ENCODE measurements around the gene HEXA.

The HEXA gene

DNA sequence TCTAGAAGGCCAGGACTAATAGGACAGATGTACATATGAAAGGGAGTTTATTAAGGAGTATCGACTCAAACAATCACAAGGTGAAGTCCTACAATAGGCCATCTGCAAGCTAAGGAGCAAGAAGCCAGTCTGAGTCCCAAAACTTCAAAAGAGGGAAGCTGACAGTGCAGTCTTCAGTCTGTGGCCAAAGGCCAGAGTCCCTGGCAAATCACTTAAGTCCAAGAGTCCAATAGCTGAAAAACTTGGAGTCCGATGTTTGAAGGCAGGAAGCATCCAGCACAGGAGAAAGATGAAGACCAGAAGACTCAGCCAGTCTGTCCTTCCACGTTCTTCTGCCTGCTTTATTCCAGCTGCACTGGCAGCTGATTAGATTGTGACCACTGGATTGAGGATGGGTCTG lies 44.8 kb downstream of the HEXA start:
- Histone ChIP-seq H3K36me3 (ENCODE audit: control insufficient read depth, insufficient read depth, low read length) (no peaks in the 10 kb centered on the region), H3K9me3 (ENCODE audit: control insufficient read depth, low read length) (no peaks in the 10 kb centered on the region), H3K4me1 (ENCODE audit: control insufficient read depth, insufficient read depth, low read length, poor library complexity, severe bottlenecking) (no peaks in the 10 kb centered on the region), H3K4me3 (ENCODE audit: extremely low read depth, insufficient read depth, low read length, poor library complexity, severe bottlenecking) (no peak overlapping the region), H3K27ac (ENCODE audit: low read depth, low read length, severe bottlenecking) (no peak overlapping the region)
- WGBS, 2 experiments (ENCODE audit: insufficient coverage in 2 of 2): 90 to 100% methylated on average over 2 to 3 of the region's 3 CpGs

DNA sequence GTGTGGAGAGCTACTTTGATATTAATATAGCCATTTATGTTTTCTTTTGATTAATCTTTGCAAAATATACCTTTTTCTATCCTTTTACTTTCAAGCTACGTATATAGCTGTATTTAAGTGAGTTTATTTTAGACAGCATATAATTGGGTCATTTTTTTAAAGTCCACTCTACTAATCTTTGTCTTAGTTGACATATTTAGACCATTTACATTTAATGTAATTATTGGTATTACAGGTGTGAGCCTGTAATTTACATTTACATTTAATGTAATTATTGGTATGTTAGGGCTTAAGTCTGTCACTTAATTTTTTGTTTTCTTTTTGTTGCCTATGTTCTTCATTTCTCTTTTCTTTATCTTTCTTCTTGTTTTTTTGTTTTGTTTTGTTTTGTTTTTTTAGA lies 52.1 kb downstream of the HEXA start:
- Histone ChIP-seq H3K4me1 (ENCODE audit: control insufficient read depth, insufficient read depth, low read length, poor library complexity, severe bottlenecking) (peaks cover 7% of the 10 kb centered on the region), H3K9me3 (ENCODE audit: control insufficient read depth, low read length) (no peaks in the 10 kb centered on the region), H3K36me3 (ENCODE audit: control insufficient read depth, insufficient read depth, low read length) (no peaks in the 10 kb centered on the region), H3K4me3 (ENCODE audit: extremely low read depth, insufficient read depth, low read length, poor library complexity, severe bottlenecking) (no peak overlapping the region), H3K27ac (ENCODE audit: low read depth, low read length, severe bottlenecking) (no peak overlapping the region)
- no CpG with 5 or more reads among the region's 1 CpG for WGBS, 2 experiments (ENCODE audit: insufficient coverage in 2 of 2)

DNA sequence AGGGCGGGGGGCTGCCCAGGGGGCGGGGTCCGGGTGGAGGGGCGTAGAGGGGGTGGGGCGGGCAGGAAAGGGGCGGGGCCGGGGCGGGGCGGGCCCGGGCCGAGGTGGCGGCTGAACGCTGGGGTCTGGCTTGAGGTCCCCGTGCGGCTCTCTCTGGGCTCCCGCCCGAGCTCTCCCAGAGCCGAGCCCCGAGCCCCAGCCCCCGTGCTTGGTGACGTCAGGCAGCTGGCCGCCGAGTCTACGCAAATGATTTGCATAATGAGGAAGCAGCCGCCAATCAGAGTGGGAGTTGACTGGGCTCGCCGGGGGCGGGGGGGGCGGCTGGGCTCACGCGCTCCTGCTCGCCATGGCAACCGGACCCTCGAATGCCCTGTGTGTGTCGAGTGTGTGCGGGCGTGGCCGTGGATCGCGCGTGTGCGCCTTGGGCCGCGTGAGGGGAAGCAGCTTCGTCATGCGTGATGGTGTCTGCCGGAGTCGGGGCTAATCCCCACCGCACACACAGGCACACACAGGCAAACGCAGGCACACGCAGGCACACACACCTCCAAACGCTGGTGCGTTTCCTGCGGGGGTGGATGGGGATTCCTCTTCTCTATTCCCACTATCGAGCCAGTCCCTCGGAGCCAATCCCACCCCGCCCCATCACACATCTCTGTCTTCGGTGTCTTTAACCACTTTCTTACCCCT lies 55.7 kb downstream of the HEXA start, which contains the start of gene CELF6:
Gene CELF6 (minus strand): TSS at position 173 of the 687 bp plus-strand sequence. CDS start 283 bp downstream, outside the sequence.
- Histone ChIP-seq H3K36me3 (ENCODE audit: control insufficient read depth, insufficient read depth, low read length) (no peaks in the 10 kb centered on the region), H3K9me3 (ENCODE audit: control insufficient read depth, low read length) (no peaks in the 10 kb centered on the region), H3K4me1 (ENCODE audit: control insufficient read depth, insufficient read depth, low read length, poor library complexity, severe bottlenecking) (peaks cover 7% of the 10 kb centered on the region), H3K4me3 (ENCODE audit: extremely low read depth, insufficient read depth, low read length, poor library complexity, severe bottlenecking) (peak within 1 kb of the TSS; percentile 45), H3K27ac (ENCODE audit: low read depth, low read length, severe bottlenecking) (peak within 1 kb of the TSS; percentile 45)
- 0 to 1% methylated on average over 14 to 33 of the region's 58 CpGs for WGBS, 2 experiments (ENCODE audit: insufficient coverage in 2 of 2)

DNA sequence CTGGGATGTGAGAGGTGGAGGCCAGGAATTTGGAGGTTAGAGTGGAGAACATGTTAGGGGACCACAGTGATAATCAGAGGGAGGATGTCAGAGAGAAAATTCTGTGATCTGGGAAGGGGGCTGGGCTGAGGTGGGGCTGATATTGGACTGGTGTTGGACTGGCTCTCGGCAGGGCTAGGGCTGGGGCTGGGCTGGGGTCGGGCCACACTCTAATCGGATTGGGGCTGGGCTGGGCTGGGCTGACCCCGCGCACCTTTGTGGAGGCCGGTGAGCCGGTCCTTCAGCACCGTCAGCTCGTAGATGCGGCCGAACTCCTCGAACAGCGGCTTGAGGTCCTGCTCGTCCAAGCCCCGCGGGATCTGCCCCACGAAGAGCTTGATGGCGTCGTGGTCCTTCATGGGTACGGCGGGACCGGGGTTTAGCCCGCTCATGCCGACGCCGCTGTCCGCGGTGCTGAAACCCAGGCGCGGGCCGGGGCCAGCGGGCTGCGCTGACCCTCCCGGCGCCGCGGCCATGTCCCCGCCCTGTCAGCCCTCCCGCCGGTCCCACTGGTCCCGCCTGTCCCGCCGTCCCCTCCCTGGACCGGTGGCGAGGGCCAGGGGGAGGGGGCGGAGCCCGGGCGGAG lies 56.3 kb downstream of the HEXA start:
- 7 to 21% methylated on average over 15 to 37 of the region's 48 CpGs for WGBS, 2 experiments (ENCODE audit: insufficient coverage in 2 of 2)
- Histone ChIP-seq H3K9me3 (ENCODE audit: control insufficient read depth, low read length) (no peaks in the 10 kb centered on the region), H3K4me1 (ENCODE audit: control insufficient read depth, insufficient read depth, low read length, poor library complexity, severe bottlenecking) (peaks cover 7% of the 10 kb centered on the region), H3K4me3 (ENCODE audit: extremely low read depth, insufficient read depth, low read length, poor library complexity, severe bottlenecking) (peak overlapping the region; percentile 45), H3K27ac (ENCODE audit: low read depth, low read length, severe bottlenecking) (no peak overlapping the region), H3K36me3 (ENCODE audit: control insufficient read depth, insufficient read depth, low read length) (no peaks in the 10 kb centered on the region)

DNA sequence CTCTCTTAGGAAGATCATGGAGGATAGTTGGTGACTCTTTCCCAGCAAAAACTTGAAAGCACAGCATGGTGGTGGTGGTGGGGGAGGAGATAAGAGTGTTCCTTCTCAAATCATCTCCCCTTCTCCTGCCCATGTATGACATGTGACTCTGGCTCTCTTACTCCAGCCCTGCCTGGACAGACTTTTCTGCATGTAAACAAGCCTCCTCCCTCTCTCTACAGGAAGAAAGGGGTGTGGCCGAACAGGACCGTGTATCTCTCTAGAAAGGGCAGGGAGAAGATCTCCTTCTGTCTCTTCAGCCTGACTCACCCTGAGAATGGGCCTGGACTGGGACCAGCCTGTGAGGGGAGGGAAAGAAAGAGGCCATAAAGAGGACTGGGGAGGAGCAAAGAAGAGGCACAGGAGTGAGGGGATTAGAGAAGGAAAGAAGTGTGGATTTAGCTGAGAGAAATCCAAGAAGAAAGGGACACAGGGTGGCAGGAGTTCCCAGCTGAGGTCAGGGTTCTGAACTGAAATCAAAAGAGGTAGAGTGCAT lies 57.3 kb downstream of the HEXA start:
- no peaks in the 10 kb centered on the region for H3K9me3 ChIP-seq (ENCODE audit: control insufficient read depth, low read length)
- peaks cover 7% of the 10 kb centered on the region for H3K4me1 ChIP-seq (ENCODE audit: control insufficient read depth, insufficient read depth, low read length, poor library complexity, severe bottlenecking)
- 43% methylated on average over 1 of the region's 2 CpGs; no CpG with 5 or more reads in 1 of the 2 experiments for WGBS, 2 experiments (ENCODE audit: insufficient coverage in 2 of 2)
- H3K27ac ChIP-seq (ENCODE audit: low read depth, low read length, severe bottlenecking): no peak overlapping the region
- H3K4me3 ChIP-seq (ENCODE audit: extremely low read depth, insufficient read depth, low read length, poor library complexity, severe bottlenecking): no peak overlapping the region
- H3K36me3 ChIP-seq (ENCODE audit: control insufficient read depth, insufficient read depth, low read length): no peaks in the 10 kb centered on the region

DNA sequence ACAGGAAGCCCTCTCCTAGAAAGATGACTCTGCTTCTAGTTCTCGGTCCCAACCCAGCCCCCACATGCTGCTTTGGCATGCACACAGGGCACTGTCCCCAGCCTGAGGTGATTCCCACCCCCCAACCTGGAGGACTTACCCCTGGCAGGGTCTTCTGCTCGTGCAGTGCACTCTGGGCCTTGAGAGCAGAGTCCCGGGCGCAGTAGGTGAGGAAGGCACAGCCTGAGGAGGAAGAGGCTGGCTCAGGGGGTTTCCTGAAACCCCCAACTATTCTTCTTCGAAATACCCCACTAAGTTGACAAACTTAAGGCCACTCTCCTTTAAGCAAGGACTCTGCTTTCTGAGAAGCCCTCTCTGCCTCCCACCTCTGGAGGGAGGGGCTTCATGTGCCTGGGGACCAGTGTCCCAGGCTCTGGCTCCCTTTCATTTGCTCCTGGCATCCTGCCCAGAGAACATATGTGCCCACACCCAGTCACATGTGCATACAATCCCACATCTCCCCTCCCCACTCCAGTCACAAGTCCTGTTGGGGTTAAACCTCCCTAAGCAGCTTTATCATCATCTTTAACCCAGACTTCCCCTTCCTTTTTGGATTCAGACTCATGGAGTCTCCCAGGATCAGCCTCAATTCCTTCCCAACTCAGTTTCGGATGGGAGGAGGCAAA lies 60.0 kb downstream of the HEXA start:
- H3K36me3 ChIP-seq (ENCODE audit: control insufficient read depth, insufficient read depth, low read length): no peaks in the 10 kb centered on the region
- 57 to 74% methylated on average over 1 to 2 of the region's 6 CpGs for WGBS, 2 experiments (ENCODE audit: insufficient coverage in 2 of 2)
- peaks cover 5% of the 10 kb centered on the region for H3K4me1 ChIP-seq (ENCODE audit: control insufficient read depth, insufficient read depth, low read length, poor library complexity, severe bottlenecking)
- no peak overlapping the region for H3K27ac ChIP-seq (ENCODE audit: low read depth, low read length, severe bottlenecking)
- no peak overlapping the region for H3K4me3 ChIP-seq (ENCODE audit: extremely low read depth, insufficient read depth, low read length, poor library complexity, severe bottlenecking)
- no peaks in the 10 kb centered on the region for H3K9me3 ChIP-seq (ENCODE audit: control insufficient read depth, low read length)

DNA sequence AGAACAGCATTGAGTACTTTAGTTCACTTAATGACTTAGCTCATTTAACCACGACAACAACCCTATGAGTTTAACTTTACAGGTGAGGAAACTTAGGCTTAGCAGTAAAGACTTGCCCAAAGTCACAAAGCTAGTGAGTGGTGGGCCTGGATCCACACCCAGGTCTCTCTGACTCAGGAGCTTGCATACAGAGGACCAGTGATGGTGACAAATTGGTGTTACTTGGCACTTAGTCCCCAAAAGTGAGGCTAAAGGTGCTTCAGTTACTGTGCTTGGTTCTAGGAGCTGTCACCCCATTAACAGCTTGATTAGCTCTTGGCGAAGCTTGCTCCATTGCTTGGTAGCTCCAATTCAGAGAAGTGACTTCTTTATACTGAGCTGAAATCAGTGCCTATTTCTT lies 61.9 kb downstream of the HEXA start:
- no peaks in the 10 kb centered on the region for H3K36me3 ChIP-seq (ENCODE audit: control insufficient read depth, insufficient read depth, low read length)
- 100% methylated on average over 2 of the region's 2 CpGs; no CpG with 5 or more reads in 1 of the 2 experiments for WGBS, 2 experiments (ENCODE audit: insufficient coverage in 2 of 2)

DNA sequence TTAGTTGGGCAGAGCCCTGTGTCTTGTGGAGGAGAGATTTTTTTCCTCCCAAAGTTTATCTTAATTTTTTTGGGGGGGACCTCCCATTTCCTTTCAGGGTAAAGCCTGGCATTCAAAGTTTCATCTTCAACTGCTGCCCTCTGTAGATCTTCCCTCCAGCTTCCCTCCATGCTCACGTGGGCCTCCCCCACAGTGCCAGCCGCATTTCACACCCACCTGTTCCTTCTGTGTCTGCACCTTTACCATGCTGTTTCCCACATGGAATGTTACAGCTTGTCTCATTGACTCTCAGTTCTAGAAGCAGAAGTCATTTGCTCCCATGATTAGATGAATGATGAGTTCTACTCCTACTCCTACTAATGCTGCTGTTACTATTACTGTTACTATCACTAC lies 62.4 kb downstream of the HEXA start:
- H3K36me3 ChIP-seq (ENCODE audit: control insufficient read depth, insufficient read depth, low read length): no peaks in the 10 kb centered on the region
- H3K4me3 ChIP-seq (ENCODE audit: extremely low read depth, insufficient read depth, low read length, poor library complexity, severe bottlenecking): no peak overlapping the region
- H3K27ac ChIP-seq (ENCODE audit: low read depth, low read length, severe bottlenecking): no peak overlapping the region
- 58 to 100% methylated on average over 2 of the region's 2 CpGs for WGBS, 2 experiments (ENCODE audit: insufficient coverage in 2 of 2)
- no peaks in the 10 kb centered on the region for H3K4me1 ChIP-seq (ENCODE audit: control insufficient read depth, insufficient read depth, low read length, poor library complexity, severe bottlenecking)
- H3K9me3 ChIP-seq (ENCODE audit: control insufficient read depth, low read length): no peaks in the 10 kb centered on the region

More for the DNA sequence above, 61.9 kb downstream of the HEXA start:
- no peaks in the 10 kb centered on the region for H3K9me3 ChIP-seq (ENCODE audit: control insufficient read depth, low read length)
- H3K4me3 ChIP-seq (ENCODE audit: extremely low read depth, insufficient read depth, low read length, poor library complexity, severe bottlenecking): no peak overlapping the region
- H3K4me1 ChIP-seq (ENCODE audit: control insufficient read depth, insufficient read depth, low read length, poor library complexity, severe bottlenecking): no peaks in the 10 kb centered on the region
- no peak overlapping the region for H3K27ac ChIP-seq (ENCODE audit: low read depth, low read length, severe bottlenecking)

DNA sequence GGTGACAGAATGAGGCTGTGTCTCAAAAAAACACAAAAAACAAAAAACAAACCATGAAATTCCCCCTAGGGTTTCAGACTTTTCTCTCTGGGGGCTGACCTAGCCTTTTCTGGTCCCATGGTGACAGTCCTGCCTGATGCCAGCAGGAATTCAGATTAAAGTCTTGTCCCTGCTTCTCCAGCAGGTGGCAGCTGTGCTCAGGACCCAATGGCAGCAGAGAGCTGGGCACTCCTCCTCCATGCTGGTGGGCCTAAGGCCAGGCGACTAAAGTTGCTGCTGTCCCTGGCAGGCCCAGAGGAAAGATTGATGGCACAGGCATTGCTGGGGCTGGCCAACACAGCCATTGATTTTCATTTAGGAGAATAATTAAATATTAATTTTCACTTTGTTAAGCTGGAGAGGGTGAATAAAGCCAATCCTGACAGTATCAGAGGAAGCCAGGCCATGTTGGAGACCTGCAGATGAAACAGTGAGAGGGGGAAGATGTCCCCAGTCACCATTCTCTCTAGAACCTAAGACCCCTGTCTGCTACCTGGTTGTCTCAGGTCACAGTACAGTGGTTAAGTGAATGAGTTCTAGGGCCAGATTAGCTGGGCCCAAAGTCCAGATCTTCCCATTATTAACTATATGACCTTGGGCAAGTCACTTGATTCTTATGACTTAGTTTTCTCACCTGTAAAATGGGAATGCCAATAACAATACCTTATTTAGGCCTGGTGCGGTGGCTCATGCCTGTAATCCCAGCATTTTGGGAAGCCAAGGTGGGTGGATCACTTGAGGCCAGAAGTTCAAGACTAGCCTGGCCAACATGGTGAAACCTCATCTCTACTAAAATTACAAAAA lies 63.0 kb downstream of the HEXA start:
- WGBS, 2 experiments (ENCODE audit: insufficient coverage in 2 of 2): 83 to 90% methylated on average over 1 of the region's 2 CpGs

DNA sequence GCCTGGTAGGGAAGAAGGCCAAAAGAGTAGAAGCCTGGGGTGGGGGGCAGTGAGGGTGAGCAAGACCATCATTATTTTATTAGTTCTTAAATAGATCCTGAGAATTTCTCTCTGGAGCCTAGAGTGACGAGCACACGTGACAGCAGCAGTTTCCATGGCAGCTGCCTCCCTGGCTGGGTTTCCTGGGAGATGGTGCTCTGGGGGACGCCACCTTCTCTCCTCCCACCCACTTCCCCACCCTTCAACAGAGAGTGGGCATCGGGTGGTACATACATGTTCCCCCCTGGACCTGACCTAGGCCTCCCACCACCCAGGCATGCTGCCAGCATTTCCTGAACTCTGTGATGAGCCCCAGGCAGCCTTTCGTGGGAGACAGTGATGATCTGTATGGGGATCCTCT lies 68.8 kb downstream of the HEXA start:
- H3K9me3 ChIP-seq (ENCODE audit: control insufficient read depth, low read length): no peaks in the 10 kb centered on the region
- no peak overlapping the region for H3K27ac ChIP-seq (ENCODE audit: low read depth, low read length, severe bottlenecking)
- H3K4me3 ChIP-seq (ENCODE audit: extremely low read depth, insufficient read depth, low read length, poor library complexity, severe bottlenecking): no peak overlapping the region
- no peaks in the 10 kb centered on the region for H3K4me1 ChIP-seq (ENCODE audit: control insufficient read depth, insufficient read depth, low read length, poor library complexity, severe bottlenecking)
- 60 to 83% methylated on average over 3 to 4 of the region's 5 CpGs for WGBS, 2 experiments (ENCODE audit: insufficient coverage in 2 of 2)
- no peaks in the 10 kb centered on the region for H3K36me3 ChIP-seq (ENCODE audit: control insufficient read depth, insufficient read depth, low read length)

More for the DNA sequence above, 63.0 kb downstream of the HEXA start:
- Histone ChIP-seq H3K9me3 (ENCODE audit: control insufficient read depth, low read length) (no peaks in the 10 kb centered on the region), H3K27ac (ENCODE audit: low read depth, low read length, severe bottlenecking) (no peak overlapping the region), H3K4me1 (ENCODE audit: control insufficient read depth, insufficient read depth, low read length, poor library complexity, severe bottlenecking) (no peaks in the 10 kb centered on the region), H3K4me3 (ENCODE audit: extremely low read depth, insufficient read depth, low read length, poor library complexity, severe bottlenecking) (no peak overlapping the region), H3K36me3 (ENCODE audit: control insufficient read depth, insufficient read depth, low read length) (no peaks in the 10 kb centered on the region)

Measured in mesodermal cell (in vitro differentiated cells).